Measurements from ENCODE around the gene CCDC138. TPM values are rescaled to one million over a fixed set of nuclear protein-coding genes. Genes with fewer than 3 reads are reported as not detected.

The CCDC138 gene
- total RNA-seq, 1 experiment from 2014 or later = 4.3 TPM

- intact Hi-C loops (cut with micrococcal nuclease) = no loop called here
- H3K27ac Mint-ChIP-seq (ENCODE audit: low read depth, unreplicated experiment) = no peak overlapping the region
- H3K27me3 Mint-ChIP-seq (ENCODE audit: insufficient read depth, unreplicated experiment) = no peaks in the 10 kb centered on the region
- POLR2A ChIA-PET = no interaction called here
- BruUV-seq (replicated peaks) = no TSS peak
- H3K36me3 Mint-ChIP-seq (ENCODE audit: insufficient read depth, unreplicated experiment) = no peaks in the 10 kb centered on the region
- H3K9me3 Mint-ChIP-seq (ENCODE audit: unreplicated experiment) = no peaks in the 10 kb centered on the region
- no peak for DNase-seq (ENCODE audit: unreplicated experiment)
- no peak for TF ChIP-seq CTCF (IDR thresholded peaks at IDR 0.05; ENCODE audit: unreplicated experiment)
- H3K4me1 Mint-ChIP-seq (ENCODE audit: insufficient read depth, unreplicated experiment) = no peaks in the 10 kb centered on the region
- CTCF ChIA-PET = interaction anchor here (2.9 kb wide), 1 partner anchor 92 kb away, joined by 13 read pairs; the partner anchor contains the start of gene EDAR
- H3K4me3 Mint-ChIP-seq (ENCODE audit: unreplicated experiment) = no peak overlapping the region
Observed at GRCh38 chr2:108896741-108897140, 110.2 kb downstream of the CCDC138 start.

GRCh38 chr2:108898315-108899082, 111.9 kb downstream of the CCDC138 start:
- no peak overlapping the region for H3K27ac Mint-ChIP-seq (ENCODE audit: low read depth, unreplicated experiment)
- no peak for DNase-seq (ENCODE audit: unreplicated experiment)
- no peaks in the 10 kb centered on the region for H3K4me1 Mint-ChIP-seq (ENCODE audit: insufficient read depth, unreplicated experiment)
- no TSS peak for BruUV-seq (replicated peaks)
- no peak for TF ChIP-seq CTCF (IDR thresholded peaks at IDR 0.05; ENCODE audit: unreplicated experiment)
- H3K36me3 Mint-ChIP-seq (ENCODE audit: insufficient read depth, unreplicated experiment) = no peaks in the 10 kb centered on the region
- H3K4me3 Mint-ChIP-seq (ENCODE audit: unreplicated experiment) = no peak overlapping the region
- CTCF ChIA-PET = interaction anchor here (0.6 kb wide), 1 partner anchor 46 kb away, joined by 4 read pairs; no protein-coding TSS in a partner anchor
- no peaks in the 10 kb centered on the region for H3K27me3 Mint-ChIP-seq (ENCODE audit: insufficient read depth, unreplicated experiment)
- POLR2A ChIA-PET = interaction anchor here (1.3 kb wide), 1 partner anchor 12 kb away, joined by 3 read pairs; no protein-coding TSS in a partner anchor
- intact Hi-C loops (cut with micrococcal nuclease) = no loop called here
- no peaks in the 10 kb centered on the region for H3K9me3 Mint-ChIP-seq (ENCODE audit: unreplicated experiment)

GRCh38 chr2:108904680-108905079, 118.1 kb downstream of the CCDC138 start:
- TF ChIP-seq CTCF (IDR thresholded peaks at IDR 0.05; ENCODE audit: unreplicated experiment) = no peak
- H3K27ac Mint-ChIP-seq (ENCODE audit: low read depth, unreplicated experiment) = no peak overlapping the region
- H3K9me3 Mint-ChIP-seq (ENCODE audit: unreplicated experiment) = no peaks in the 10 kb centered on the region
- DNase-seq (ENCODE audit: unreplicated experiment) = no peak
- H3K36me3 Mint-ChIP-seq (ENCODE audit: insufficient read depth, unreplicated experiment) = no peaks in the 10 kb centered on the region
- no peak overlapping the region for H3K4me3 Mint-ChIP-seq (ENCODE audit: unreplicated experiment)
- ChIA-PET POLR2A (interaction anchor here (0.6 kb wide), 1 partner anchor 25 kb away, joined by 3 read pairs; no protein-coding TSS in a partner anchor), CTCF (interaction anchor here (0.6 kb wide), 1 partner anchor 12 kb away, joined by 3 read pairs; no protein-coding TSS in a partner anchor)
- no peaks in the 10 kb centered on the region for H3K27me3 Mint-ChIP-seq (ENCODE audit: insufficient read depth, unreplicated experiment)
- intact Hi-C loops (cut with micrococcal nuclease) = no loop called here
- H3K4me1 Mint-ChIP-seq (ENCODE audit: insufficient read depth, unreplicated experiment) = no peaks in the 10 kb centered on the region
- BruUV-seq (replicated peaks) = no TSS peak

- no peak for TF ChIP-seq CTCF (IDR thresholded peaks at IDR 0.05; ENCODE audit: unreplicated experiment)
- Mint-ChIP-seq H3K4me1 (ENCODE audit: insufficient read depth, unreplicated experiment) (no peaks in the 10 kb centered on the region), H3K27me3 (ENCODE audit: insufficient read depth, unreplicated experiment) (no peaks in the 10 kb centered on the region), H3K9me3 (ENCODE audit: unreplicated experiment) (no peaks in the 10 kb centered on the region), H3K4me3 (ENCODE audit: unreplicated experiment) (no peak overlapping the region), H3K36me3 (ENCODE audit: insufficient read depth, unreplicated experiment) (no peaks in the 10 kb centered on the region), H3K27ac (ENCODE audit: low read depth, unreplicated experiment) (no peak overlapping the region)
- intact Hi-C loops (cut with micrococcal nuclease) = no loop called here
- ChIA-PET CTCF (interaction anchor here (0.6 to 1.1 kb wide), 3 partner anchors 13 to 605 kb away, joined by 3 to 4 read pairs (median 4); no protein-coding TSS in a partner anchor), POLR2A (no interaction called here)
- no TSS peak for BruUV-seq (replicated peaks)
- no peak for DNase-seq (ENCODE audit: unreplicated experiment)
Observed at GRCh38 chr2:108905176-108905575, 118.6 kb downstream of the CCDC138 start.
